SH-SY5Y (cell line): ENCODE results near the gene ENPP5.

Experiments used
- GATA2 ChIP-seq: IDR thresholded peaks from 2 replicates; pipeline ENCODE4 v1.6.1; 2011; ENCODE audit warnings: mild to moderate bottlenecking, low read depth, low read length
- GATA3 ChIP-seq: IDR thresholded peaks from 2 replicates; pipeline ENCODE4 v1.6.1; 2011; ENCODE audit warnings: low read depth, mild to moderate bottlenecking, low read length, moderate library complexity

ENPP5 gene, protein sequence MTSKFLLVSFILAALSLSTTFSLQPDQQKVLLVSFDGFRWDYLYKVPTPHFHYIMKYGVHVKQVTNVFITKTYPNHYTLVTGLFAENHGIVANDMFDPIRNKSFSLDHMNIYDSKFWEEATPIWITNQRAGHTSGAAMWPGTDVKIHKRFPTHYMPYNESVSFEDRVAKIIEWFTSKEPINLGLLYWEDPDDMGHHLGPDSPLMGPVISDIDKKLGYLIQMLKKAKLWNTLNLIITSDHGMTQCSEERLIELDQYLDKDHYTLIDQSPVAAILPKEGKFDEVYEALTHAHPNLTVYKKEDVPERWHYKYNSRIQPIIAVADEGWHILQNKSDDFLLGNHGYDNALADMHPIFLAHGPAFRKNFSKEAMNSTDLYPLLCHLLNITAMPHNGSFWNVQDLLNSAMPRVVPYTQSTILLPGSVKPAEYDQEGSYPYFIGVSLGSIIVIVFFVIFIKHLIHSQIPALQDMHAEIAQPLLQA

GRCh38 chr6:46170357-46171289 is at the start of gene ENPP5:
Gene ENPP5, minus strand, starts transcription at chr6:46170980. Its CDS starts 2,718 bp downstream, at chr6:46168262.
- TF ChIP-seq GATA3 (no peak), GATA2 (no peak)

DNA sequence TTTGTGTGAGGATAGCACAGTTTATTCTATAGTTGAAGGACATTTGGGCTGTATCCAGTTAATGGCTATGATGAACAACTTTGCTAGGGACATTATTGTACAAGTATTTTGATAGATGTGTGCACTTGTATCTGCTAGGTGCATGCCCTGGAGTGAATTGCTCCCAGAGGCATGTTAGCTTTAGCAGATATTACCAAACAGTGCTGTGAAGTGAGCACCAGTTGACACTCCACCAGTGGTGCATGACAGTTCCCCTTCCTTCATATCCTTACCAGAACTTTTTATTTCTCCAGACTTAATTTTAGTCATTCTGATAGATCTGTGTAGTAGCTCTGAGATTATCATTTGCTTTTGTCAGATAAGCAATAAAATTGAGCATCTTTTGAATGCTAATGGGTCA is 48.9 kb upstream of the ENPP5 start:
- TF ChIP-seq GATA3: no peak
- TF ChIP-seq GATA2: no peak

GRCh38 chr6:46218457-46218856 is 47.7 kb upstream of the ENPP5 start:
- no peak for TF ChIP-seq GATA2
- no peak for TF ChIP-seq GATA3

DNA sequence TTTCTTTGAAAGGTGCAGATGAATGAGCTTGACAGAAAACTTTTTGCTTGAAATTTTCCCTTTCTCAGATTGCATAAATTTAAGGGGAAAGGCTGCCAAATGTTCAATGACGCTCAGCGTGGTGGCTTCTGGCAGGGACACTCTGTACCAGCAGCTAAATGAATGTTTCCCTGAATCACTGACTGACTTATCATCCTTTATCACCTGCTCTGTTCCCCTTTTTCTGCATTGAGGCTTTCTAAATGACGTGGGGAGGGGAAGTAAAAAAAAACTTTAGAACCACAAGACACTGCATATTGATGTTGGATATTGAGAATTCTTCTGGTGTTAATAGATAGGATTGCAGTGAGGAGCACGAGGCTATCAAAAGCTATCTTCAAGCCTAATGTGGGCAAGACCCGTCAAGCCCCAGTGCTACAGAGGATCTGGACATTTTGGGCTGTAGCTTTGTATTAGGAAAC is 46.9 kb upstream of the ENPP5 start:
- TF ChIP-seq GATA2: no peak
- TF ChIP-seq GATA3: no peak

DNA sequence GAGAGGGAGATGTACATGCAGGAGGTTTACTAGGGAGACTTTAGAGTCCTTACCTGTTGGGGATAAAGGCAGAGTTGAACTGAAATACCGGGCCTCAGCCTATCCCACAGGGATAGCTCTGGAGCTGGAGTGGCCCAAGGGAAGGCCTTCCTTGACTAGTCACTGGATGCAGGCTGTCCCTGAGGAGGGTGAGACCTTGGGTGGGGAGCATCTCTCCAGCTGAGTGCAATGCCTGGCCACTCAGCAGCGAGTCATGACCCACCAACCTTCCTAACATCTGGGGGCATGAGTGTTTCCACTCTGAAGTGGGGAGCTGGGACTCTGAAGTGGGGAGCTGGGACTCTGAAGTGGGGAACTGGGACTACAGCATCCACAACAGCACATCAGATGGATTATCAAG is 46.1 kb upstream of the ENPP5 start:
- no peak for TF ChIP-seq GATA2

DNA sequence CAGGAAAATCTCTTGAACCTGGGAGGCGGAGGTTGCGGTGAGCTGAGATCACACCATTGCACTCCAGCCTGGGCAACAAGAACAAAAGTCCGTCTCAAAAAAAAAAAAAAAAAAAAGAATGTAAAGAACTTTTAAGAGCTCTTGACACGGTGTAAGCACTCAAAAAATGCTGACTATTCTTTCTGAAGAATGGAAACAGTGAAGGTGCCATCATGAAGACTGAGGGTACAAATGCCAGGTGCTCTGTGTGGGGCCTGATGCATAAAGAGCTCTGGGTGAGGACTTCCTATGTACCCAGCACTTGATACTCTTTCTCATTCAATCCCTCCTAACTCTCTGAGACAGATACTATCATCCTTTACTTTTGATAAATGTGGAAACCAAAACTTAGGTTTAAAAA is 45.0 kb upstream of the ENPP5 start:
- TF ChIP-seq GATA3 (no peak), GATA2 (no peak)

DNA sequence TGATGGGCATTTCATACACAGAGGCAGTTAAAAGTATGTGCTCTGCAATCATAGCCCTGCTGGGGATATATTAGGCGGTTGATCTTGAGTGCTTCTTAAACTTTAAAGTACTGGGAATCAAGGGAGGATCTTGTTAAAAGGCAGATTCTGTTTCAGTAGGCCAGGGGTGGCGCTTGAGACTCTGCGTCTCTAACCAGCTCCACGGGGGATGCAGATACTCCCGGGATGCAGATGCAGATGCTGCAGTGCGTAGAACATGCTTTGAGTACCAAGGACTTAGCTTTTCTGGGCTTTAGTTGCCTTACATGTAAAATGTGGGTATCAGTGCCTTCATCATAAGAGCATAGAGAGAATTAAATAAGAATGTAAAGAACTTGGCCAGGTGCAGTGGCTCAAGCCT is 44.4 kb upstream of the ENPP5 start:
- no peak for TF ChIP-seq GATA3
- no peak for TF ChIP-seq GATA2

DNA sequence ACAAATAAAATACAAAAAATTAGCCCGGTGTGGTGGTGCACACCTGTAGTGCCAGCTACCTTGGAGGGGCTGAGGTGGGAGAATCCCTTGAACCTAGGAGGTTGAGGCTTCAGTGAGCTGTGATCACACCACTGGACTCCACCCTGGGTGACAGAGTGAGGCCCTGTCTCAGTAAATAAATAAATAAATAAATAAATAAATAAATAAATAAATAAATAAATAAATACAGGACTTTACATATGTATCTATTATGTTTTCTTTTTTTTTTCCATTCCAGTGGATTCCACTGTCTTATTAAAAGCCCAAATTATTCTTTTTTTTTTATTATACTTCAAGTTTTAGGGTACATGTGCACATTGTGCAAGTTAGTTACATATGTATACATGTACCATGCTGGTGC is 41.1 kb upstream of the ENPP5 start:
- no peak for TF ChIP-seq GATA2
- no peak for TF ChIP-seq GATA3

DNA sequence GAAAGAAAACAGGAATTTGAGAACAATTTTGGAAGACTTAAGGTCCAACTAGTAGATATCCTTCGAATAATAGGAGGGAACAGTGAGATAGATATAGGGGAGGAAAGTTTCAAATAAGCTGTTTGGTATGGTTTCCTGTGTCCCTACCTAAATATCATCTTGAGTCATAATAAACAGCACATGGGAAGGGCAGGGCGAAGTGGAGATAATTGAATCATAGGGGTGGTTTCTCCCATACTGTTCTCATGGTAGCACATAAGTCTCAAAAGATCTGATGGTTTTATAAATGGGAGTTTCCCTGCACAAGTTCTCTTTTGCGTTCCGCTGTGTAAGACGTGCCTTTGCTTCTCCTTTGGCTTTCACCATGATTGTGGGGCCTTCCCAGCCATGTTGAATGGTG is 39.5 kb upstream of the ENPP5 start:
- no peak for TF ChIP-seq GATA3
- no peak for TF ChIP-seq GATA2

DNA sequence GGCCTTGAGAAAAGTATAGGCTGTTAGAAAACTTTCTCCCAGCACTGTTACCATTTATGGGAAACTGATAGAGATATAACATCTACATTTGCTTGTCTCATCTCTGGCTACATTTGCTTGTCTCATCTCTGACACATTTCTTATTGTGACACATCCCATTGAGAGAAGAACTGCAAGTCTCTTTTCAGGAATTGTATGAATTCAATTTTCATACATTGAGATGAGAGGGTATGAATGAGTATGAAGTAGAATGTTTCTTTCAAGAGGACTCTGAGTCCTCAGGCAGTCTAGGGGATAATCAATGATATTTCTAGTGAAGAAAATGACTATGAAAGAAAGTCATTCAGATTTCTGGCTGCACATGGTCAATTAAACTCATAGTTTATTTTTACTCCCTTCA is 37.5 kb upstream of the ENPP5 start:
- TF ChIP-seq GATA3 (no peak), GATA2 (no peak)

DNA sequence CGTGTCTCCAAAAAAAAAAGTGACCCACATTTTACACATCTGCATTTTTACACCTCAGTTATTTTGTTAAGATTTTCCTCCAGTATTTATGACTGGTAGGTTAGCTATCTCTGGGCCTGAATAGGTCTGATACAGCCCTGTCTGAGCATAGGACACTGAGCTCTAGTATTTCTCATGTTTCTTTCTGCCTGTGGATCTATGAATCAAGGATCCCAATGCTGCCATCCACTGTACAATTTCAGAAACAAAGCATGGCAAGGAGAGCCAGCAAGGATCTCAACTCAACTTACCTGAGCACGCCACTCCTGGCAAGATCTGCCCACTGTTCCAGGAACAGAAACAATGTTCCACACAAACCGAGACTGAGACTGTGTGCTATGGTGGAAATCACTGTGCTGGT is 36.4 kb upstream of the ENPP5 start:
- no peak for TF ChIP-seq GATA3
- no peak for TF ChIP-seq GATA2

- TF ChIP-seq GATA2: no peak
- TF ChIP-seq GATA3: no peak
Observed at GRCh38 chr6:46204880-46205650, 34.3 kb upstream of the ENPP5 start.

GRCh38 chr6:46203391-46204177 is 32.8 kb upstream of the ENPP5 start:
- TF ChIP-seq GATA2 (no peak), GATA3 (no peak)
